K562 (cell line): ENCODE data around the gene LCE7A. TPM values are rescaled to one million over a fixed set of nuclear protein-coding genes. Genes with fewer than 3 reads are reported as not detected.

ENCODE experiments used
- ATAC-seq: fragments of 200-7000 bp; cut with Tn5 transposase; 3 replicates; pipeline ENCODE4 v1.9.1; 2020; ENCODE audit warnings: moderate library complexity
- BruUV-seq: library from RNA; stranded (reverse); fragments of 400-500 nt; replicated peaks from 2 replicates; lab custom pipeline; 2021; lab: Mats Ljungman, UMichigan
- CTCF ChIA-PET: fragments of 300-600 bp; formaldehyde crosslinking; extraction: SDS; loops from one replicate; lab custom pipeline; 2021; ENCODE audit warnings: low intra/inter-chr PET ratio; lab: Yijun Ruan, JAX
- POLR2A ChIA-PET: fragments of 300-600, 350-650 bp; sonication (Branson Sonifier 250); formaldehyde crosslinking; extraction: SDS; loops from one replicate; lab custom pipeline; 2021; ENCODE audit warnings: antibody characterized with exemption, inconsistent platforms; lab: Yijun Ruan, JAX
- DNase-seq, 4 experiments: peaks; one replicate each; pipeline versions ENCODE4 v3.0.0 to v3.0.0-alpha.2; 2011 to 2018; ENCODE audit warnings: low spot score in 3 of 4, mixed read lengths in 3 of 4; ENCODE audit errors: extremely low read depth in 1 of 4
- FAIRE-seq: peaks from 2 replicates; lab custom pipeline; 2011; peaks lifted over from hg19 to GRCh38; lab: Jason Lieb, UNC
- H2AFZ ChIP-seq: 2 replicates; pipeline ENCODE4 v1.6.0; 2011; ENCODE audit warnings: low read depth, low read length, control low read depth, inconsistent platforms
- H3K27ac ChIP-seq: fragments of 200-600 bp; 3 replicates; pipeline ENCODE4 v1.8.0; 2011; ENCODE audit warnings: low read depth, mild to moderate bottlenecking, control low read depth, inconsistent platforms, low read length, moderate library complexity, mixed read lengths; ENCODE audit errors: extremely low read depth
- H3K27me3 ChIP-seq, 2 experiments: fragments of 300-600 bp in 1 of 2; 2 replicates in 1 of 2; 3 replicates in 1 of 2; pipeline versions ENCODE4 v1.6.0 to v1.8.0; 2011; ENCODE audit warnings: inconsistent platforms in 2 of 2, low read length in 2 of 2, mild to moderate bottlenecking in 1 of 2, mixed read lengths in 1 of 2, moderate library complexity in 1 of 2; ENCODE audit not compliant: control insufficient read depth in 2 of 2, insufficient read depth in 2 of 2
- H3K36me3 ChIP-seq: fragments of 300-600 bp; 3 replicates; pipeline ENCODE4 v1.8.0; 2011; ENCODE audit warnings: mild to moderate bottlenecking, low read length, inconsistent platforms; ENCODE audit not compliant: control insufficient read depth, insufficient read depth
- H3K4me1 ChIP-seq, 2 experiments: fragments of 200-600 bp in 1 of 2; replicated peaks in 1 of 2; 2 replicates in 1 of 2; 3 replicates in 1 of 2; pipeline versions ENCODE4 v1.5.1 to v1.8.0; 2011; ENCODE audit warnings: inconsistent platforms in 2 of 2, low read length in 2 of 2, mild to moderate bottlenecking in 1 of 2, mixed read lengths in 1 of 2, moderate library complexity in 1 of 2; ENCODE audit not compliant: control insufficient read depth in 2 of 2, insufficient read depth in 2 of 2
- H3K4me2 ChIP-seq: 2 replicates; pipeline ENCODE4 v1.6.1; 2011; ENCODE audit warnings: low read length, control low read depth, inconsistent platforms, mixed read lengths; ENCODE audit not compliant: insufficient read depth
- H3K4me3 ChIP-seq: fragments of 200-600 bp; sonication (generic), shearing (Covaris generic); 2 replicates; pipeline ENCODE4 v1.5.1; 2016; ENCODE audit warnings: control low read depth, inconsistent platforms
- H3K79me2 ChIP-seq: fragments of 200-600 bp; 3 replicates; pipeline ENCODE4 v1.8.0; 2011; ENCODE audit warnings: low read length, inconsistent platforms; ENCODE audit not compliant: control insufficient read depth, insufficient read depth
- H3K9ac ChIP-seq, 2 experiments: 2 replicates each; pipeline versions ENCODE4 v1.6.0 to v1.6.1; 2011; ENCODE audit warnings: low read depth in 2 of 2, low read length in 2 of 2, control low read depth in 1 of 2, inconsistent platforms in 1 of 2, mild to moderate bottlenecking in 1 of 2, mixed read lengths in 1 of 2; ENCODE audit not compliant: insufficient read depth in 1 of 2
- H3K9me1 ChIP-seq: one replicate; pipeline ENCODE4 v1.6.0; 2011; ENCODE audit warnings: inconsistent platforms, mild to moderate bottlenecking, low read length, moderate library complexity; ENCODE audit not compliant: control insufficient read depth, insufficient read depth
- H3K9me3 ChIP-seq: replicated peaks from 2 replicates; pipeline ENCODE4 v1.5.1; 2011; ENCODE audit warnings: low read depth, low read length, inconsistent platforms; ENCODE audit not compliant: control insufficient read depth, insufficient read depth
- H4K20me1 ChIP-seq: replicated peaks from 2 replicates; pipeline ENCODE4 v1.6.1; 2011; ENCODE audit warnings: low read length, inconsistent platforms, mixed read lengths; ENCODE audit not compliant: control insufficient read depth, insufficient read depth
- NEUROD1 ChIP-seq: fragments of 150-350 bp; IDR thresholded peaks from 2 replicates; pipeline ENCODE4 v1.6.1; 2014; ENCODE audit warnings: borderline replicate concordance, low read length, low read depth; ENCODE audit not compliant: partially characterized antibody
- RAD21 ChIP-seq, 2 experiments: fragments of 250-450 bp in 1 of 2; fragments of 450-650 bp in 1 of 2; sonication (Bioruptor Pico) in 1 of 2; formaldehyde crosslinking in 1 of 2; IDR thresholded peaks in 1 of 2; conservative IDR thresholded peaks in 1 of 2; 2 replicates each; pipeline versions ENCODE4 v1.4.0 to v1.8.0; 2020 to 2022; ENCODE audit warnings: mild to moderate bottlenecking in 2 of 2, moderate library complexity in 1 of 2
- SMC3 ChIP-seq: conservative IDR thresholded peaks from 2 replicates; pipeline ENCODE4 v1.6.1; 2011; ENCODE audit warnings: low read depth, low read length, improper control_type of control experiment; ENCODE audit not compliant: insufficient read depth
- YY1 ChIP-seq, 3 experiments: IDR thresholded peaks; 2 replicates each; pipeline ENCODE4 v1.6.1; 2011; ENCODE audit warnings: low read length in 2 of 3, mild to moderate bottlenecking in 2 of 3, moderate library complexity in 2 of 3, borderline replicate concordance in 1 of 3, control low read depth in 1 of 3, low read depth in 1 of 3; ENCODE audit not compliant: insufficient read depth in 3 of 3, insufficient replicate concordance in 2 of 3, control insufficient read depth in 1 of 3, insufficient read length in 1 of 3; ENCODE audit errors: extremely low read depth in 1 of 3
- WGBS: fragments of 100-300 bp; shearing (Covaris generic); methylation state at CpG from one replicate; pipeline ENCODE4 v1.1.6; 2016; ENCODE audit warnings: low coverage, mixed read lengths; ENCODE audit not compliant: insufficient coverage; ENCODE audit errors: missing lambda C conversion rate; 5-methylcytosine and 5-hydroxymethylcytosine counted together
- in situ Hi-C: fragments of 300-500 bp; cut with MboI; formaldehyde crosslinking; loops from 4 replicates; pipeline ENCODE4 v1.15.0; 2018; ENCODE audit warnings: inconsistent platforms, mixed read lengths
- intact Hi-C: fragments of 100-400 bp; cut with micrococcal nuclease; formaldehyde crosslinking; loops from 2 replicates; pipeline ENCODE4 v1.14.2; 2022
- polyA plus RNA-seq, 8 experiments: library from polyadenylated mRNA; depleted of rRNA in 4 of 8; stranded (reverse) in 5 of 8; unstranded in 3 of 8; fragments of >200 nt; fragmentation: Nextera tagmentation in 2 of 8; fragmentation: Illumina TruSeq in 1 of 8; extraction: Ambion mirVana in 2 of 8; extraction: Trizol in 1 of 8; gene quantifications; 2 replicates each; pipeline versions ENCODE4 v1.2.1 to v1.2.3, GENCODE V29; 2011 to 2014; ENCODE audit warnings: inconsistent platforms in 1 of 8, missing spikeins in 1 of 8
- total RNA-seq, 7 experiments: library from RNA; depleted of rRNA in 6 of 7; stranded (reverse); fragments of >200 nt in 6 of 7; fragmentation: Illumina TruSeq in 2 of 7; extraction: Trizol in 2 of 7; gene quantifications; 2 replicates each; pipeline versions ENCODE4 v1.2.1 to v1.2.3, GENCODE V29; 2011 to 2021; ENCODE audit warnings: low replicate concordance in 1 of 7
- TF ChIP-seq, protein P1 (sequence below): fragments of 450-650 bp; formaldehyde crosslinking; IDR thresholded peaks from 2 replicates; pipeline ENCODE4 v1.4.0; 2022; ENCODE audit warnings: missing genetic modification characterization
- TF ChIP-seq, protein P2 (sequence below), 3 experiments: IDR thresholded peaks in 2 of 3; conservative IDR thresholded peaks in 1 of 3; 2 replicates each; pipeline ENCODE4 v1.5.1; 2011 to 2012; ENCODE audit warnings: low read length in 3 of 3, mild to moderate bottlenecking in 3 of 3, control low read depth in 2 of 3, improper control_type of control experiment in 1 of 3, inconsistent platforms in 1 of 3, low read depth in 1 of 3, mixed read lengths in 1 of 3, moderate library complexity in 1 of 3; ENCODE audit not compliant: insufficient read depth in 2 of 3

Gene LCE7A
- total and polyA plus RNA-seq, 9 of the 15 experiments (the other 6 are each of a cell fraction or from before 2014, with no cell fraction given): not detected

DNA sequence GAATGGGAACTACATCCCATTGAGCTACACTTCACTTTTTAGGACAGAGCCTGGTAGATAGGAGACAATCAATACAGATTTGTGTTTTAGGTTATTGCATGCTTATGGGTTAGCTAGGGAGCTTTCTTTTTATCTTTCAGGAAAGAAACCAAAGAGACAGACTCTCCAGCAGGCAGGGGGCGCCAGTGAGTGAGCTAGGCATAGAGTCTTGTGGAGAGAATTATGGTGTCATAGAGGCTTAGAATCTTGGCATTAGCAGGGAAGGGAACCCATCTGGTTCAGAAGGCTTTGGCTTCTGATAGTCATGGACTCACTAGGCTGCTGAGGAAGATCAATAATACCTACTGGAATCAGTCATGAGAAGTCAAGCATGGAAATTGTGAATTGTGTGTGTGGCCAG is 18.2 kb downstream of the LCE7A start, which contains the start of gene SMCP:
Gene SMCP (plus strand): TSS at position 281 of the 400 bp plus-strand sequence. CDS start 6,101 bp downstream, outside the sequence.
- Histone ChIP-seq H2AFZ (no peak within 1 kb of the TSS), H3K9ac (no peak within 1 kb of the TSS), H3K36me3 (no peaks in the 10 kb centered on the region), H3K4me1 (no peaks in the 10 kb centered on the region), H3K79me2 (no peaks in the 10 kb centered on the region), H3K27me3 (peaks cover 0 to 3% of the 10 kb centered on the region in 2 experiments; a peak in 1 of 5 replicates), H4K20me1 (no peaks in the 10 kb centered on the region), H3K4me3 (no peak within 1 kb of the TSS), H3K9me3 (no peaks in the 10 kb centered on the region), H3K4me2 (no peak within 1 kb of the TSS), H3K9me1 (no peaks in the 10 kb centered on the region), H3K27ac (no peak within 1 kb of the TSS)
- ATAC-seq (no peak), DNase-seq (peak; percentile 14 to 56 (median 26)), FAIRE-seq (no peak)
- BruUV-seq: no TSS peak
- 0% methylated on average over 1 of the region's 1 CpG for WGBS
- in situ Hi-C loops (loop anchor here (10.0 kb wide), 2 partner anchors 317 to 347 kb away; no protein-coding TSS in a partner anchor), intact Hi-C loops (loop anchor here (5.0 to 10.0 kb wide), 2 partner anchors 39 to 347 kb away; no protein-coding TSS in a partner anchor)
- ChIA-PET CTCF (interaction anchor here (1.1 kb wide), 1 partner anchor 225 kb away, joined by 3 read pairs; no protein-coding TSS in a partner anchor), POLR2A (interaction anchor here (0.6 kb wide), 1 partner anchor 297 kb away, joined by 3 read pairs; no protein-coding TSS in a partner anchor)
- TF ChIP-seq RAD21 (CRISPR knock-in tag; conservative IDR thresholded peaks at IDR 0.05 in 1 of 2, IDR thresholded peaks at IDR 0.05 in 1 of 2) (peak in 1 of 2 experiments; percentile 33; a peak in 2 of 4 replicates), YY1 (IDR thresholded peaks at IDR 0.05; ENCODE audit: borderline replicate concordance in 1 of 3, control insufficient read depth in 1 of 3, extremely low read depth in 1 of 3, insufficient read depth in 3 of 3, insufficient read length in 1 of 3, insufficient replicate concordance in 2 of 3, low read depth in 1 of 3, low read length in 2 of 3) (no peak), NEUROD1 (no peak), SMC3 (0 out of 2 replicates have a peak, but pooled peaks have one; percentile 27)
- TF ChIP-seq, protein P1, sequence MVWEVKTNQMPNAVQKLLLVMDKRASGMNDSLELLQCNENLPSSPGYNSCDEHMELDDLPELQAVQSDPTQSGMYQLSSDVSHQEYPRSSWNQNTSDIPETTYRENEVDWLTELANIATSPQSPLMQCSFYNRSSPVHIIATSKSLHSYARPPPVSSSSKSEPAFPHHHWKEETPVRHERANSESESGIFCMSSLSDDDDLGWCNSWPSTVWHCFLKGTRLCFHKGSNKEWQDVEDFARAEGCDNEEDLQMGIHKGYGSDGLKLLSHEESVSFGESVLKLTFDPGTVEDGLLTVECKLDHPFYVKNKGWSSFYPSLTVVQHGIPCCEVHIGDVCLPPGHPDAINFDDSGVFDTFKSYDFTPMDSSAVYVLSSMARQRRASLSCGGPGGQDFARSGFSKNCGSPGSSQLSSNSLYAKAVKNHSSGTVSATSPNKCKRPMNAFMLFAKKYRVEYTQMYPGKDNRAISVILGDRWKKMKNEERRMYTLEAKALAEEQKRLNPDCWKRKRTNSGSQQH (CRISPR knock-in tag): no peak
- TF ChIP-seq, protein P2, sequence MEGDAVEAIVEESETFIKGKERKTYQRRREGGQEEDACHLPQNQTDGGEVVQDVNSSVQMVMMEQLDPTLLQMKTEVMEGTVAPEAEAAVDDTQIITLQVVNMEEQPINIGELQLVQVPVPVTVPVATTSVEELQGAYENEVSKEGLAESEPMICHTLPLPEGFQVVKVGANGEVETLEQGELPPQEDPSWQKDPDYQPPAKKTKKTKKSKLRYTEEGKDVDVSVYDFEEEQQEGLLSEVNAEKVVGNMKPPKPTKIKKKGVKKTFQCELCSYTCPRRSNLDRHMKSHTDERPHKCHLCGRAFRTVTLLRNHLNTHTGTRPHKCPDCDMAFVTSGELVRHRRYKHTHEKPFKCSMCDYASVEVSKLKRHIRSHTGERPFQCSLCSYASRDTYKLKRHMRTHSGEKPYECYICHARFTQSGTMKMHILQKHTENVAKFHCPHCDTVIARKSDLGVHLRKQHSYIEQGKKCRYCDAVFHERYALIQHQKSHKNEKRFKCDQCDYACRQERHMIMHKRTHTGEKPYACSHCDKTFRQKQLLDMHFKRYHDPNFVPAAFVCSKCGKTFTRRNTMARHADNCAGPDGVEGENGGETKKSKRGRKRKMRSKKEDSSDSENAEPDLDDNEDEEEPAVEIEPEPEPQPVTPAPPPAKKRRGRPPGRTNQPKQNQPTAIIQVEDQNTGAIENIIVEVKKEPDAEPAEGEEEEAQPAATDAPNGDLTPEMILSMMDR (IDR thresholded peaks at IDR 0.05 in 2 of 3, conservative IDR thresholded peaks at IDR 0.05 in 1 of 3; ENCODE audit: insufficient read depth in 2 of 3, low read depth in 1 of 3, low read length in 3 of 3): peak; percentile 40 to 56 (median 49); a peak in 5 of 6 replicates
